ENCODE measurements around the gene WFIKKN2.

The WFIKKN2 gene

GRCh38 chr17:50830352-50830751 is 5.0 kb upstream of the WFIKKN2 start:
- H3K27ac ChIP-seq = no peak overlapping the region
- no peak for DNase-seq (ENCODE audit: low spot score)
- TF ChIP-seq, protein P1, sequence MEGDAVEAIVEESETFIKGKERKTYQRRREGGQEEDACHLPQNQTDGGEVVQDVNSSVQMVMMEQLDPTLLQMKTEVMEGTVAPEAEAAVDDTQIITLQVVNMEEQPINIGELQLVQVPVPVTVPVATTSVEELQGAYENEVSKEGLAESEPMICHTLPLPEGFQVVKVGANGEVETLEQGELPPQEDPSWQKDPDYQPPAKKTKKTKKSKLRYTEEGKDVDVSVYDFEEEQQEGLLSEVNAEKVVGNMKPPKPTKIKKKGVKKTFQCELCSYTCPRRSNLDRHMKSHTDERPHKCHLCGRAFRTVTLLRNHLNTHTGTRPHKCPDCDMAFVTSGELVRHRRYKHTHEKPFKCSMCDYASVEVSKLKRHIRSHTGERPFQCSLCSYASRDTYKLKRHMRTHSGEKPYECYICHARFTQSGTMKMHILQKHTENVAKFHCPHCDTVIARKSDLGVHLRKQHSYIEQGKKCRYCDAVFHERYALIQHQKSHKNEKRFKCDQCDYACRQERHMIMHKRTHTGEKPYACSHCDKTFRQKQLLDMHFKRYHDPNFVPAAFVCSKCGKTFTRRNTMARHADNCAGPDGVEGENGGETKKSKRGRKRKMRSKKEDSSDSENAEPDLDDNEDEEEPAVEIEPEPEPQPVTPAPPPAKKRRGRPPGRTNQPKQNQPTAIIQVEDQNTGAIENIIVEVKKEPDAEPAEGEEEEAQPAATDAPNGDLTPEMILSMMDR (IDR thresholded peaks at IDR 0.05) = no peak
- no peak overlapping the region for H3K4me3 ChIP-seq

DNA sequence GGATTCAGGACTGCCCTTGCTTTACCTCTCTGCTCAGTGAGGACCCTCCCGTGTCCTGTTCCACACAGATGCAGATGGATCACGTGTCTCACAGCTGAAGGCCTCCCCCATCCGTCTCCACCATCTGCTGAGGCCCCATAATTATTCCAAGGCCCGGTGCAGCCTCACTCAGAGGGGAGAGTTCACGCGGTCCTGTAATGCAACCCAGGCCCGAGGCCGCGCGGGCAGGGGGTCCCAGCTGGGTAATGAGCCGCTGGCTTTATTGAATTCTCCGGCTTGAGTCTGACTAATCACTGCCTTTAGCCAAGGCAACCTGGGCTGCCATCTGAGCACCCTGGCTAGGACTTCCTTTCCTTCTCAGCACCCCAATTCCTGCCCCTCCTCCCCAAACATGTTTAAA is 4.4 kb upstream of the WFIKKN2 start:
- TF ChIP-seq, protein P1 (IDR thresholded peaks at IDR 0.05) = no peak
- Histone ChIP-seq H3K4me3 (no peak overlapping the region), H3K27ac (no peak overlapping the region)
- DNase-seq (ENCODE audit: low spot score) = no peak

DNA sequence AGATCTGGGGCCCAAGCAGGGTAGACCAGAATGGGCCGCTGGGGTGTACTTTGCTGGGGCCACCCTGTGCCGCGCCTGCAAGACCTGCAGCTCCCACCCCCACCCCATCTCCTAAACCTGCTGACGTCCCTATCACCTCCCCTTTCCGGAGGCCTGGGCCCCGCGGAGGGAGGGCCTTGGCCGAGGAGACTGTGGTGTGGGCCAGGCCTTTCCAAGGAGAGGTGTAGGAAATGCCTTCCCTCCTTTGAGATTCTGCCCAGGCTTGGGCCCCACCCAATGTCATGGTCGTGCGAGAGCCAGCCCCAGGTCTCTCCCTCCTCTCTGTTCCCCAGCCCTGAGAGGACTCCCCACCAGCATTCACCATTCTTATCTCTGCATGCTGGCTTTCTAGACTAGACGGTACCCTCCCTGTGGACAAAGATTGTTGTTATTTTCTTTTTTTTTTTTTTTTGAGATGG is 3.9 kb upstream of the WFIKKN2 start:
- DNase-seq (ENCODE audit: low spot score) = no peak

DNA sequence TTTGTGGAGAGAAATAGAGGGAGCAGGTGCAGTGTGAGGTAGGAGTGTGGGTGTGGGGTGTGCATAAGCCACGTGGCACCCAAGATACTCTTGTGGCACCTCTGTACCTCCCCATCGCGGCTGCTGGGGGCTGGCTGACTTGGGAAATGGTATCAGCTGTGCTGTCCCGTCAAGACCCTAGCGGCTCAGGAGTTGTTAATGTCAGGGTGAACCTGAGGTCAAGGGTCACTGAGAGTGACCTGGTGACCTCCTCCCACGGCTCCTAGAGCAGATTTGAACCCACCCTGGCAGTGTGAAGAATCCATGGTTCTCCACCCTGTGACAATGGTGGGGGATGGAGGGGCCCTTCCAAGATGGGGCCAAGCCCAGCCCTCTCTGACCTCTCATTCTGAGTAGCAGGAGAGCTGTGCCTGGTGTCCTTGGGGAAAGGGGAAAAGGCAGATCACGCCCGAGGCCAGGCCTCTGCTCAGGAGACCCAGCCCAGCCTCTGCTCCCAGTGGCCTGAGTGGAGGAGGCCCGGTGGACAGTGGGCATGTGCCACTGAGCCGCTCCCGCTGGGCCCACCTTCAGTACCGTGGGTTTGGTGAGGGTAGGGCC is 3.0 kb upstream of the WFIKKN2 start:
- H3K4me3 ChIP-seq = no peak overlapping the region
- H3K27ac ChIP-seq = no peak overlapping the region
- TF ChIP-seq, protein P1 (IDR thresholded peaks at IDR 0.05) = no peak
- DNase-seq (ENCODE audit: low spot score) = peak; percentile 63

More for the DNA sequence above, 3.9 kb upstream of the WFIKKN2 start:
- TF ChIP-seq, protein P1 (IDR thresholded peaks at IDR 0.05) = no peak
- Histone ChIP-seq H3K27ac (no peak overlapping the region), H3K4me3 (no peak overlapping the region)

DNA sequence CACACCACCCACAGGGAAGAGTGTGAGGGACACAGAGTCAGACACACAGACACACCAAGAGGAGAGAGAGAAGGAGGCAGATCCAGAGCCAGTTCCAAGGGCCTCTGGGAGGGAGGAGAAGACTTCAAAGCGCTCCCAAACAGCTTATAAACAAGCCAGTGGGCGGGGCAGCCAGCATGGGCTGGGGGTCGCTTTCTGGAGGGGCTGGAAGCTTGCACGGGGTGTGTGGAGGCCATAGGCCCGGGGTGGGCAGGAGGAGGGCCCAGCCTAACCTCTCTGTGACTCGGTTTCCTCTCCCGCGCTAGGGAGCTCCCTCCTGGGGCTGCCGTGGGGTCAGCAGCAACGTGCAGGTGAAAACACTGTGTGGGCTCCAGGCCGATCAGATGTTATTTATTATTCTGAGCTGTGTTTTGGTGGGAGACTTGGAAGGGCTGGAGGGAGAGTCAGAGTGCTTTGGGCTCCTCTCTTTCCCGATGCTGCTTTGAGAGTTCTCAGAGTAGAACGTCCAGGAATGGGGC is 2.5 kb upstream of the WFIKKN2 start:
- no peak overlapping the region for H3K27ac ChIP-seq
- TF ChIP-seq, protein P1 (IDR thresholded peaks at IDR 0.05) = no peak
- peak; percentile 60 for DNase-seq (ENCODE audit: low spot score)
- no peak overlapping the region for H3K4me3 ChIP-seq

GRCh38 chr17:50833510-50834428 is 1.6 kb upstream of the WFIKKN2 start:
- Histone ChIP-seq H3K27ac (no peak overlapping the region), H3K4me3 (no peak overlapping the region)
- DNase-seq (ENCODE audit: low spot score) = peak; percentile 68
- TF ChIP-seq, protein P1 (IDR thresholded peaks at IDR 0.05) = no peak

All from coronary artery (tissue), 2 donors.